Measurements from ENCODE around the gene MRC1.
"Not testable (repeated sequence)": the region's sequence is repeated elsewhere in the genome, so short reads cannot be mapped to it uniquely, and the experiment has no call there.

MRC1 gene

GRCh38 chr10:17906002-17906401, 96.9 kb downstream of the MRC1 start:
- DNase-seq (ENCODE audit: low spot score), result no peak

- DNase-seq (ENCODE audit: low spot score), result no peak
Measured at GRCh38 chr10:17907641-17908040, 98.5 kb downstream of the MRC1 start.

GRCh38 chr10:17910125-17910789, 101.1 kb downstream of the MRC1 start:
- DNase-seq (ENCODE audit: low spot score), result no peak

GRCh38 chr10:17912754-17913153, 103.6 kb downstream of the MRC1 start:
- DNase-seq (ENCODE audit: low spot score), result no peak

GRCh38 chr10:17913604-17914003, 104.5 kb downstream of the MRC1 start:
- no peak for DNase-seq (ENCODE audit: low spot score)

- DNase-seq (ENCODE audit: low spot score), result no peak
Measured at GRCh38 chr10:17914169-17915045, 105.3 kb downstream of the MRC1 start.

GRCh38 chr10:17915181-17915580, 106.0 kb downstream of the MRC1 start:
- DNase-seq (ENCODE audit: low spot score), result no peak

- no peak for DNase-seq (ENCODE audit: low spot score)
Measured at GRCh38 chr10:17918187-17918903, 109.2 kb downstream of the MRC1 start.

GRCh38 chr10:17921378-17921777, 112.2 kb downstream of the MRC1 start:
- no peak for DNase-seq (ENCODE audit: low spot score)

- DNase-seq (ENCODE audit: low spot score), result no peak
Measured at GRCh38 chr10:17923728-17924127, 114.6 kb downstream of the MRC1 start.

- no peak for DNase-seq (ENCODE audit: low spot score)
Measured at GRCh38 chr10:17943033-17943745, 134.0 kb downstream of the MRC1 start.

GRCh38 chr10:17950269-17950668, 141.1 kb downstream of the MRC1 start:
- DNase-seq (ENCODE audit: low spot score), result not testable (repeated sequence)

- no peak for DNase-seq (ENCODE audit: low spot score)
Measured at GRCh38 chr10:17950726-17951125, 141.6 kb downstream of the MRC1 start.

GRCh38 chr10:17951868-17952371, 142.8 kb downstream of the MRC1 start, which contains the start of gene SLC39A12:
TSS of gene SLC39A12 (plus strand) at chr10:17951918. CDS start at chr10:17953277, 1,359 bp downstream.
- DNase-seq (ENCODE audit: low spot score), result no peak

GRCh38 chr10:17954372-17954771, 145.2 kb downstream of the MRC1 start:
- DNase-seq (ENCODE audit: low spot score), result not testable (repeated sequence)

- no peak for DNase-seq (ENCODE audit: low spot score)
Measured at GRCh38 chr10:17954861-17955260, 145.7 kb downstream of the MRC1 start.

- no peak for DNase-seq (ENCODE audit: low spot score)
Measured at GRCh38 chr10:17958049-17958448, 148.9 kb downstream of the MRC1 start.

GRCh38 chr10:17959870-17960269, 150.7 kb downstream of the MRC1 start:
- no peak for DNase-seq (ENCODE audit: low spot score)

Measured in CD4-positive, alpha-beta T cell treated with Interleukin-15 for 4 hours (primary cell).